SJCRH30 (cell line): ENCODE measurements around the gene MOB3C. TPM values are rescaled to one million over a fixed set of nuclear protein-coding genes. Genes with fewer than 3 reads are reported as not detected.

Experiments used
- DNase-seq, 2 experiments: peaks; one replicate each; pipeline ENCODE4 v3.0.0-alpha.2; 2015 to 2020
- H3K27ac ChIP-seq: fragments of 250-450 bp; sonication (Bioruptor Pico); 2 replicates; pipeline ENCODE4 v1.5.1; 2020; ENCODE audit warnings: mild to moderate bottlenecking, moderate library complexity
- H3K27me3 ChIP-seq: fragments of 250-450 bp; sonication (Bioruptor Pico); 2 replicates; pipeline ENCODE4 v1.5.1; 2020; ENCODE audit warnings: mild to moderate bottlenecking, moderate library complexity
- H3K36me3 ChIP-seq: fragments of 250-450 bp; sonication (Bioruptor Pico); 2 replicates; pipeline ENCODE4 v1.5.1; 2020; ENCODE audit warnings: mild to moderate bottlenecking, moderate library complexity
- H3K4me1 ChIP-seq: fragments of 250-450 bp; sonication (Bioruptor Pico); 2 replicates; pipeline ENCODE4 v1.5.1; 2020; ENCODE audit warnings: mild to moderate bottlenecking, moderate library complexity
- H3K4me3 ChIP-seq: fragments of 250-450 bp; sonication (Bioruptor Pico); 2 replicates; pipeline ENCODE4 v1.5.1; 2020; ENCODE audit warnings: mild to moderate bottlenecking, moderate library complexity
- H3K9me3 ChIP-seq: fragments of 250-450 bp; sonication (Bioruptor Pico); replicated peaks from 2 replicates; pipeline ENCODE4 v1.5.1; 2020; ENCODE audit warnings: mild to moderate bottlenecking, moderate library complexity
- total RNA-seq: library from RNA; depleted of rRNA; stranded (reverse); fragments of >200 nt; shearing (Covaris generic); gene quantifications from 2 replicates; pipeline ENCODE4 v1.2.3, GENCODE V29; 2014

The MOB3C gene
- total RNA-seq, 1 experiment from 2014 or later, result 4.3 TPM

DNA sequence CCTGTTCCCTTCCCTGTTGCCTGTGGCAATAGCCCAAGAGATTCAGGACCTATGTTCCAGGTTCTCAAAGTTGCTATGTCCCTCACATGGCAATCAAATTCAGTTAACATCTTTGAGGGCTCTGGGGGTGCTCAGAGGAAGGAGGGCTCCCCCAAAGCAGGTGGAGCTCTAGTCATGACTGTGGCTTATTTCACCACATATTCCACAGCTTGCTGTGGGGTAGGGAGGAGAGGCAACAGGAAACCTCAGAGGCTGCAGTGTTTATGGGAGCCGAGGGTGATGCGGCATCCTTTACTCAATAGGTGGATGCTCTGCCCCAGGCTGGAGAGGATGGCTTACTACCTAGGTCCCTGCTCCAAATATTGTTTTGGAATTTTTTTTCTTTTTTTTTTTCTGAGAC, 11.4 kb downstream of the MOB3C start:
- H3K4me1 ChIP-seq, result no peaks in the 10 kb centered on the region; the same call in 1 of the 2 replicates
- no peaks in the 10 kb centered on the region for H3K36me3 ChIP-seq
- no peaks in the 10 kb centered on the region for H3K9me3 ChIP-seq
- H3K27ac ChIP-seq, result no peak overlapping the region
- H3K4me3 ChIP-seq, result no peak overlapping the region
- no peak for DNase-seq
- H3K27me3 ChIP-seq, result no peaks in the 10 kb centered on the region

DNA sequence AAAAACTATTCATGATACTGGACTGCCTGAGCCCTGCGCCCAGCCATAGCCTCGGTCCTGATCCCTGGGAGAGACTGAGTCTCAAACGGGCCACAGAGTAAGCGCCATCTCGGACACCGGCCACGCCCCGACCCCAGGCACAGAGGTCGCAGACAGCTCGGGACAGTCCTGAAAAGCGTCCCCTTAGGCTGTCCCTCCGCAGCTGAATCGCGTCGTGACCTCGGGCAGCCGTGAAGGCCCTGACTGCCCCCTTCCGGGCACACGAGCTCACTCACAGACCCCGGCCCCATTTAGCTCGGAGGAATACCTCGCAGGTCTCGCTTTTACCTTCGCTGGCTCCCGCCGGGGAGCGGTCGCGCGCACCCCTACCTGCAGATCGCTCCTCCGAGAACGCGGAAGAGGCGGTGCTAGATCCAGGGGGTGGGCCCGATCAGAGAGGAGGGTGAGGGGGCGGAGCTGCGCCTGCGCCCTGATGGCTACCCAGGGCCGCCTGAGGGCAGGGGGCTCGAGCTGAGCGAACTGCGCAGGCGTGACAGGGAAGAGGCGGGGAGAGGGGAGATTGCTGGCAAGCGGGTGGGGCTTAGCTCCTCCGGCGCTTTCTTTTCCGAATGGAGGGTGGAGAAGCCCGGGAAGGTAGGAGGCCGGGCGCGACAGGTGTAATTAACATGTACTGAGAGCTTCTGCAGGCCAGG, 12.6 kb downstream of the MOB3C start, which contains the start of gene MKNK1:
TSS of gene MKNK1 (minus strand) at position 411 of the 692 bp plus-strand sequence. CDS start 20,941 bp downstream, outside the sequence.
- Histone ChIP-seq H3K36me3 (no peaks in the 10 kb centered on the region), H3K9me3 (no peaks in the 10 kb centered on the region), H3K27ac (no peak within 1 kb of the TSS), H3K27me3 (no peaks in the 10 kb centered on the region), H3K4me3 (peak within 1 kb of the TSS; percentile 77), H3K4me1 (no peaks in the 10 kb centered on the region; the same call in 1 of the 2 replicates)
- DNase-seq, result peak; percentile 97 to 98

DNA sequence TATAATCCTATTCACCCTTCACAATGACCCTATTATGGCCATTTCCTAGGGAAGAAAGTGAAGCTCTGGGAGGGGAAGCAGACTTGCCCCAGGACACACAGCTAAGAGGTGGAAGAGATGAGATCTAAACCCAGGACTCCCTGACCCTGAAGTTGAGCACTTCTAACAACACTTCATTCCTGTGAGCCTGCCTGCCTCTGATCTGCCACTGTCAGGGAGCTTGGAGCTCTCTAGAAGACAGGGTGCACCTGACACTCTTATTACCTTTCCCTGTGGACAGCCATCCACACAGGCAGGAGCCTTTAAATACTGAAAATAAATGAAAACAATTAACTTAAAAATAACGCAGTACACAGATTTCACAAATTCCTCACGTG, 13.1 kb downstream of the MOB3C start:
- peak overlapping the region; percentile 77 for H3K4me3 ChIP-seq
- DNase-seq, result no peak
- no peaks in the 10 kb centered on the region for H3K36me3 ChIP-seq
- H3K27ac ChIP-seq, result no peak overlapping the region
- no peaks in the 10 kb centered on the region for H3K27me3 ChIP-seq
- H3K4me1 ChIP-seq, result no peaks in the 10 kb centered on the region; the same call in 1 of the 2 replicates
- H3K9me3 ChIP-seq, result no peaks in the 10 kb centered on the region

DNA sequence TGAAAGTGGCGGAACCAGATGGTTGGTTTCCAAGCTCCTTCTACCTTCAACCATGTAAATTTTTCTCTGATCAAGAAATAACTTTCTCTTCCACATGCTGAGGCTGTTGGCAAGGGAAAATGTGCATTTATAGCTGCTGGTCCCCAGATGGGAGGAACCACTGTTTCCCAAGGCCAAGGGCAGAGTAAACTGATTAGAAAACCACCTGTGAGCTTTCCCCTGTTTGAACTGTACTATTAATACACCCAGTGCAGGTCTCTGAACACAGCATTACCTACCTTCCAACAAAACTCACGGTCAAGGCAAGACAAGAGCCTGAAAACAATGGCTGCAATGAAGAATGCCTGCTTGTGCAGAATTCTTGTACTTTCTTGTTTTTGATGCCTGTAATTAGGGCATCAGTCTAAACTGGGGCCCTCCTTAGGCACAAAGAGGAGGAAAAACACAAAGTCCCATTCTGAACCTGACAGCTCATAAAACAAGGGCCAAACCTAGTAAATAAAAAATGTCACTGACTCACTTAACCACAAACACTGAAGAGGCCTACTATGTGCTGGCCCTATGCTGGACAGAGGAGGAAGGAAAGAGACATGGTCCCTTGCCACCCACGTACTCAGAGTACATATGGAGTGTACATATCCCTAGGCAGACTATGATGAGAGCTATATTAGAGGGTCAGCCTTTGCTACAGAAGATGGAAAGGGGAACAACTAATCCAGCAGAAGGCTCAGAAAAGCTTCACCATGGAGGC, 15.2 kb downstream of the MOB3C start:
- H3K36me3 ChIP-seq, result no peaks in the 10 kb centered on the region
- DNase-seq, result no peak

DNA sequence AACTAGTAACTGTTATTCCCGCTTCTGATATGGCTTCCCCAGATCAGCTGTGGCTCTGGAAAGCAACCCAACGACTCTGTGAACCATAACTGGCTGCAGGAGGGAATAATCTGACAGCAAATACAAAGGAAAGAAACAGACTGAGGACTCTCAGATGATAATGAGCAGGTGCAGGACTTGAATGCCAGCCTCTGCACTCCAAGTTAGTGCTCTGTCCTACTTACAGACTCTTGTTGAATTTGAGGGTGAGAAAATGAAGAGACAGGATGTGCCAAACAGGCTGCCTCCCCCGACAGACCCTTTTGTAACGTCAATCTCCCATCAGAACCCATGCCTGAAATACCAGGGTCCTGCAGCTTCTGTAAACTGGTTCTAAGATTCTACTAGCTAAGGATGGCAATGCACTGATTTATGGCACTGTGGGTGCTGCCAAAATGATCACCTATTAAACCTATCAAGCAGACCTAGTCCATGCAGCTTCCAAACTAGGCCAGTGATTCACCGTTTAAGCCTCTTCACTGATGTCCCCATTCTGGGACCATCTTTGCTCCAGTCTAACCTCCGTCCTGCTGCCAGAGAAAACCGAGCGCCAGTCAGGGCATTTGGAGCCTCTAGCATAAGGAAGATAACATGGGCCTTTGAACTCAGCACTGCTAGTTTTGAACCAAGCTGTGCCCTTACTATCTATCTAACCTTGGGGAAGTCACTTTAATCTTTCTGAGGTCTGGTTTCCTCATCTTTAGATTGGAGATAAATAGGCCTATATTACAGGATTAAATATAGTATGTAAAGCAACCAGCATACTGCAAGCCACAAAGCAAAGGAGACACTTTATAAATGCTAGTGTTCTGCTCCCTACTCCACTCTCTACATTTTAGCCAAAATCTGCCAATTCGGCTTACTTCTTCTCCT, 17.3 kb downstream of the MOB3C start:
- Histone ChIP-seq H3K36me3 (no peaks in the 10 kb centered on the region), H3K9me3 (no peaks in the 10 kb centered on the region), H3K4me1 (no peaks in the 10 kb centered on the region; the same call in 1 of the 2 replicates), H3K27me3 (no peaks in the 10 kb centered on the region), H3K27ac (no peak overlapping the region), H3K4me3 (no peak overlapping the region)
- no peak for DNase-seq

More for the DNA sequence above, 15.2 kb downstream of the MOB3C start:
- Histone ChIP-seq H3K27me3 (no peaks in the 10 kb centered on the region), H3K4me1 (no peaks in the 10 kb centered on the region; the same call in 1 of the 2 replicates), H3K27ac (no peak overlapping the region), H3K4me3 (no peak overlapping the region), H3K9me3 (no peaks in the 10 kb centered on the region)

DNA sequence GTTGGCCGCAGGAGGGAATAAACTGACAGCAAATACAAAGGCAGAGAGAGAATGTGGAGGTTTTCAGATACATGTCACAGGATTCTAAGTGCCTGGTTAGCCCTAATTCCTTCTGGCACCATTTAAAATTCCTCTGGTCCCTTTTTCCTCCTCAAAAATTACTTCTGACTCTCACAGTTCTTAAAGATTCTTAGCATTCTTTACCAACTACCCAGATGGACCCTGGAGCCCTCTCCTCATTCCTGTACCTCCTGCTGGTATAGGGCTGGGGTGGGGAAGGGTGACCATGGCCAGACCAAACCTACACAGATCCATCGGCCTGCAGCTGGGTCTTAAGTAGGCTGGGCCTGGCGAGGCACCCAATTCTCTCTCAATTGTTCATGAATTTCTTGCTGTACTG, 19.8 kb downstream of the MOB3C start:
- Histone ChIP-seq H3K27ac (no peak overlapping the region), H3K36me3 (peaks cover 9% of the 10 kb centered on the region; the same call in 1 of the 2 replicates), H3K9me3 (no peaks in the 10 kb centered on the region), H3K4me1 (no peaks in the 10 kb centered on the region), H3K4me3 (no peak overlapping the region), H3K27me3 (no peaks in the 10 kb centered on the region)
- DNase-seq, result no peak

DNA sequence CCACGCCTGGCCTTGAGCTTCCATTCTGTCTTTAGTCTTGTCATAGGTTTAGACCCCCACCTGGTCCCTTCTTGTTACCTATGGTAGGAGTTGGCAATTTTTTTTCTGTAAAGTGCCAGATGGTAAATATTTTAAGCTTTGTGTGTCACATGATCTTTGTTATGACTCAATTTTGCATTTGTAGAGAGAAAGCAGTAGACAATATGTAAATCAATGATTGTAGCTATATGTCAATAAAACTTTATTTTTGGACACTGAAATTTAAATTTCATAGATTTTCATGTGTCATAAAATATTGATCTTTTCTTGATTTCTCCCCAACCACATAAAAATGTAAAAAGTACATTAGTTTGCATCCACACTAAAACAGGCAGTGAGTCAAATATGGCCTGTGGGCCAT, 20.6 kb downstream of the MOB3C start:
- Histone ChIP-seq H3K36me3 (peaks cover 9% of the 10 kb centered on the region), H3K27ac (no peak overlapping the region), H3K9me3 (no peaks in the 10 kb centered on the region), H3K27me3 (no peaks in the 10 kb centered on the region), H3K4me1 (no peaks in the 10 kb centered on the region), H3K4me3 (no peak overlapping the region)
- DNase-seq, result no peak

DNA sequence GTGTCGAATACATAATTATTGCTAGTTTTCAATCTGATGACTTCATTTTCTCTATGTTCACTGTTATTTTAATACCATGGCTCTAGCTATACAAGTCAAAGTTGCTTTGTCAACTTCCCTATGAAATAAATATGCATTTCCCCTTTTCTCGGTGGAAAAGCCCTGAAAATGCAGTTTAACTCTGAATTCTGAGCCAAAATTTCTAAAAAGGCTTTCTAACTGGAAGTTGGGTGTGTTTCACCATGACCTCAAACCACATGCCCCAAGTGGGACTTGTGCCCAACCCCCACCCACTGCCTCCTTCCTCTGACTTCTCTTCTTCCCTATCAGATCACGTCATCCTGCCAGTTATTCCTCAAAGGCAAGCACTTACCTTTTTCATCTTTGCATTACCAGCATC, 21.5 kb downstream of the MOB3C start:
- no peak overlapping the region for H3K4me3 ChIP-seq
- peaks cover 11% of the 10 kb centered on the region for H3K36me3 ChIP-seq
- no peaks in the 10 kb centered on the region for H3K4me1 ChIP-seq
- H3K27me3 ChIP-seq, result no peaks in the 10 kb centered on the region
- H3K9me3 ChIP-seq, result no peaks in the 10 kb centered on the region
- no peak overlapping the region for H3K27ac ChIP-seq
- no peak for DNase-seq

DNA sequence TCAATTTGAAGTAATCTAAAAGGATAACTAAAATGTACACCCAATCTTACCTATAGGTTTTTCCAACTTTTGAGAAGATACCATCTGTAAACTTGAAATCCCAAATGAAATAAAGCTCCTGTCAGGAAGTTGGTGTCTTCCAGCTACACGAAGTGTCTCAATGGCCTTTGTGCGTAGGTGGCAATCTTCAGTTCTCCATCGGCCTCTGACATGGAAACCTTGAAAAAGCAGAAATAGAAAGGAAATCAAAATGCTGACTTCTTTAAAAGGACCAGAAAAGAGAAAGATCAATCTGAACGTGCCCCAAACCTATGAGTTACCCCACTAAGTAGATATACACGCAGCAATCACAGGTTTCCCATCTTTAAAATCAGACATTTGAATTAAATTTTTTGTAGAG, 22.5 kb downstream of the MOB3C start:
- Histone ChIP-seq H3K27ac (no peak overlapping the region), H3K4me1 (no peaks in the 10 kb centered on the region), H3K36me3 (peaks cover 18% of the 10 kb centered on the region), H3K9me3 (no peaks in the 10 kb centered on the region), H3K4me3 (no peak overlapping the region), H3K27me3 (no peaks in the 10 kb centered on the region)
- DNase-seq, result no peak

DNA sequence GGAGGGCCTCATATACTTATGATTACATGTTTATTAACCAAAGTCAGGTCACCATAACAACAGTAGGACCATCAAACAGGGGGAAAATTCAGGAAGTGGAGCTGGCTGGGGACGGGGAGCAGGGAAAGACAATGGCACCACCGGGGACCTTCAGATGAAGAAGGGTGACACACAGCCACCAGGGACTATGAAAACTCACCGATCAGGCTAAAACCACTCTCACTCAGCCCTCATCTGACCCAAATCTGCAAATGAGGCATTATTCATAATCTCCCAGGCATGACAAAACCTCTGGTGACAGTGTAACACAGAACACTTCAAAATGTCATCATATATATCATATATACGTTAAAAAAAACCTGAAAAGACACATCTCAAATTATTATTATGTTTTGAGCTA, 23.8 kb downstream of the MOB3C start:
- no peaks in the 10 kb centered on the region for H3K4me1 ChIP-seq
- no peak for DNase-seq
- no peak overlapping the region for H3K4me3 ChIP-seq
- H3K9me3 ChIP-seq, result no peaks in the 10 kb centered on the region
- no peak overlapping the region for H3K27ac ChIP-seq
- no peaks in the 10 kb centered on the region for H3K27me3 ChIP-seq
- H3K36me3 ChIP-seq, result peaks cover 18% of the 10 kb centered on the region

DNA sequence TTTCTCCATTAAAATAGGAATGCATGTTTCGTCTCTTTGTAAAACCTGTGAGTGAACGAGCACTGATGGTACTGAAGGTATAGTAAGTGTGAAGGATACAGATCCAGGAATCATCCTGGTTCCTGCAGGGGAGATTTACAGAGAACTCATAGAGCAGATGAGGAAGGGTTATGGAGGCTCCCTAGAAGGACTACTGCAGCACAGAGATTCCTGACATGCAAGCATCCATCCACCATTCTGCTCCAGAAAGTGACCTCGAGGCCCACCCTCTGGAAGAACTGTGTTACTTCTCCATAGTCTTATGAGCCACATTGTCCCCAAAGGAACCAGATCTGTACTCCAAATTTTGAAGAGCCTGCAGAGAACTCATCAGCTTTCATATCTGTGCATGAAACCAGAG, 27.1 kb downstream of the MOB3C start:
- Histone ChIP-seq H3K27me3 (no peaks in the 10 kb centered on the region), H3K4me1 (no peaks in the 10 kb centered on the region), H3K27ac (no peak overlapping the region), H3K9me3 (no peaks in the 10 kb centered on the region), H3K4me3 (no peak overlapping the region), H3K36me3 (peaks cover 18% of the 10 kb centered on the region)
- no peak for DNase-seq

DNA sequence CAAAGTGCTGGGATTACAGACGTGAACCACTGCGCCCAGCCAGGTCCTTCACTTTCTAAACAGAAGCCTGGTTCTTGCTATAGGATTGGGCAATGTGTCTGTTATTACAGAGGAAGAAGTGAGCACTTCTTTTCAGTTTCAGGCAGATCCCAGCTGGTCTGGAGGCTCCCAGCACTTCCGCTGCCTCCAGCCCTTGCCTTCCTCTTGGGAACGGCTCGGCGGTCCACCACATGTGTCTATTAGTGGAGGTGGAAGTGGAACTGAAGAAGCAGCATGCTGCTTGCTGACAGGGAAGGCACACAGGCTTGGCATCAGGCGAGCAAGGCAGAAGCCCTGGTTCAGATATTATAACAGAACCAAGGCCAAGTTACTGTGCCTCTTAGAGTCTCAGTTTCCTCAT, 29.5 kb downstream of the MOB3C start:
- no peak overlapping the region for H3K27ac ChIP-seq
- no peaks in the 10 kb centered on the region for H3K4me1 ChIP-seq
- no peaks in the 10 kb centered on the region for H3K9me3 ChIP-seq
- DNase-seq, result no peak
- H3K27me3 ChIP-seq, result no peaks in the 10 kb centered on the region
- H3K36me3 ChIP-seq, result peaks cover 9% of the 10 kb centered on the region
- no peak overlapping the region for H3K4me3 ChIP-seq

DNA sequence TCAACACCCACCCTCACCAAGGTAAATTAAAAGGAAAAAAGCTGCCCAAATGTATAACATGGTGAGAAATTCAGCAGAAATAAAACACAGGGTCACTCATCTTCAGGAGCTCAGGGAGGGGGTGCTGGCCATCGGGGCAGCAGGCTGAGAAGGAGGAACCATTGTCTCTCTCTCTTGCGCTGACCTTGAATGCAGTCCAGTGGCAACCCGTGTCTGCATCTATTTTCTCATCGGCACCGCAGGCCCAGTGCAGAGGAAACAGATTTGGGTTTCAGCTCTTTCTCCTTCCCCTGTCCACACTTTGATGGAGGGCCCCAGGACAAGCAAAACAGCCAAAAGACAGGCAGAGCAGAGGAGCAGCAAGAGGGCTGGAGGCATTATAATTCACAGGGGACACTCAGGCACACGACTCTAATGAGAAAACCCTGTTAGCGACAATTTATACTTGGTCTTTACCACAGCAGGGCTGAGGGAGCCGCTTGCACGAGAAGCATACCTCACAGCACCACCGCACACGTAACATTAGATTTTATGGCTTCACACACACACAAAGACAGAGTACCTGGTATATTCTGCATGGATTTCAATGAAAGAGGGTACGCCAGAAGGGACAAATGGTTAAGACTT, 31.2 kb downstream of the MOB3C start:
- H3K27me3 ChIP-seq, result no peaks in the 10 kb centered on the region
- H3K4me1 ChIP-seq, result no peaks in the 10 kb centered on the region
- peaks cover 9% of the 10 kb centered on the region for H3K36me3 ChIP-seq
- no peak overlapping the region for H3K27ac ChIP-seq
- H3K4me3 ChIP-seq, result no peak overlapping the region
- no peak for DNase-seq
- no peaks in the 10 kb centered on the region for H3K9me3 ChIP-seq

DNA sequence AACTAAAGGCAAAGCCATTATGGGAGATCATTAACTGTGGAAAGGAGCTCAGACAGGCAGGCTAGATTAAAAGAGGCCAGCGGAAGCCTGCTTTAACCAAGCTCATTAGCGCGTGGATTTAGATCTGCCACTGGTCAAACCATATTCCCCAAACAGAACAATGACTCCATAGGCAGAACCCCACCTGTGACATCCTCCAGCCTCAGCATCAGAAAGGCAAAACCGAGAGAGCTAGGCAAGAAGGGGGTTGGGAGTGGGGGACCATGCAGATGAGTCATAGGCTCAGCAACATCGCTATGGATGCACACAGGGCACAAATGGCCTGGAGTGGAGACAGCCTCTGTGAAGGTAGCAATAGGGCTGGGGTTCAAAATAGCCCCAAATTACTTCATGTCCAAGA, 33.1 kb downstream of the MOB3C start:
- no peak overlapping the region for H3K4me3 ChIP-seq
- H3K36me3 ChIP-seq, result peaks cover 6% of the 10 kb centered on the region; the same call in 1 of the 2 replicates
- DNase-seq, result no peak
- H3K27me3 ChIP-seq, result no peaks in the 10 kb centered on the region
- no peaks in the 10 kb centered on the region for H3K9me3 ChIP-seq
- no peaks in the 10 kb centered on the region for H3K4me1 ChIP-seq
- H3K27ac ChIP-seq, result no peak overlapping the region
